Spinal cord (tissue), 10 donors: ENCODE results near the gene STN1. TPM values are rescaled to one million over a fixed set of nuclear protein-coding genes. Genes with fewer than 3 reads are reported as not detected.

Experiments used
- DNase-seq, 6 donors: peaks; one replicate each; pipeline versions ENCODE4 v3.0.0 to v3.0.0-alpha.2; 2013 to 2015; ENCODE audit warnings: low spot score in 6 of 6, low read depth in 4 of 6
- H3K27ac ChIP-seq: one replicate; pipeline ENCODE4 v1.5.1; 2013; ENCODE audit warnings: low read depth, low read length, control low read depth
- H3K27me3 ChIP-seq: one replicate; pipeline ENCODE4 v1.6.1; 2013; ENCODE audit warnings: low read length; ENCODE audit not compliant: control insufficient read depth, insufficient read depth
- H3K36me3 ChIP-seq: one replicate; pipeline ENCODE4 v1.6.1; 2013; ENCODE audit warnings: low read length; ENCODE audit not compliant: control insufficient read depth, insufficient read depth
- H3K4me1 ChIP-seq: one replicate; pipeline ENCODE4 v1.6.1; 2013; ENCODE audit warnings: low read length; ENCODE audit not compliant: control insufficient read depth, insufficient read depth
- H3K4me3 ChIP-seq: one replicate; pipeline ENCODE4 v1.5.1; 2013; ENCODE audit warnings: low read depth, low read length, control low read depth
- H3K9me3 ChIP-seq: one replicate; pipeline ENCODE4 v1.6.1; 2013; ENCODE audit warnings: low read length; ENCODE audit not compliant: control insufficient read depth, insufficient read depth
- WGBS: methylation state at CpG from one replicate; pipeline ENCODE4 v1.1.5; 2013; ENCODE audit warnings: missing lambda C conversion rate; ENCODE audit not compliant: insufficient coverage; 5-methylcytosine and 5-hydroxymethylcytosine counted together
- long read RNA-seq, 4 donors: transcript quantifications; one replicate each; lab custom pipeline, GENCODE V29; 2026
- polyA plus RNA-seq, 2 donors: library from polyadenylated mRNA; unstranded; fragments of 120-200 nt; gene quantifications; one replicate each; pipeline ENCODE4 v1.2.1, GENCODE V29; 2013; ENCODE audit not compliant: insufficient read length in 2 of 2
- total RNA-seq, 2 donors: library from RNA; depleted of rRNA in 1 of 2; stranded (reverse); fragments of 120-200 nt in 1 of 2; fragments of >200 nt in 1 of 2; gene quantifications; one replicate each; pipeline versions ENCODE4 v1.2.3 to v1.2.4, GENCODE V29; 2013 to 2014
- donor health status: healthy.

The STN1 gene
- total RNA-seq (10 to 100 TPM; 21.9 to 30.9 TPM), polyA plus RNA-seq (10 to 100 TPM; 12.7 to 13.5 TPM)
- long read RNA-seq, donor 1, partial matches to known transcripts = 0 of 6 reads
- long read RNA-seq, donor 1, other reads (novel, unspliced or antisense) = 0 of 6 reads
- long read RNA-seq, donor 2, partial matches to known transcripts = 0 of 1 reads
- long read RNA-seq, donor 2, other reads (novel, unspliced or antisense) = 0 of 1 reads
- long read RNA-seq, donor 3, partial matches to known transcripts = 0 of 2 reads
- long read RNA-seq, donor 3, other reads (novel, unspliced or antisense) = 0 of 2 reads
- long read RNA-seq, donor 4, transcript STN1-201 (10 exons, 1,417 nt) = major isoform, 5 of 7 reads
- long read RNA-seq, donor 4, partial matches to known transcripts = 0 of 7 reads
- long read RNA-seq, donor 4, other reads (novel, unspliced or antisense) = 0 of 7 reads

GRCh38 chr10:103918053-103918846 is at the start of gene STN1:
TSS of gene STN1 (minus strand) at chr10:103918184. CDS start at chr10:103917594, 590 bp downstream.
- H3K4me3 ChIP-seq = peak within 1 kb of the TSS; percentile 87
- DNase-seq = peak; percentile 68 to 98 (median 86)
- WGBS = under 1% methylated on average over 41 of the region's 53 CpGs
- H3K4me1 ChIP-seq = peaks cover 10% of the 10 kb centered on the region
- no peaks in the 10 kb centered on the region for H3K36me3 ChIP-seq
- peak within 1 kb of the TSS; percentile 94 for H3K27ac ChIP-seq
- no peaks in the 10 kb centered on the region for H3K27me3 ChIP-seq
- no peaks in the 10 kb centered on the region for H3K9me3 ChIP-seq

DNA sequence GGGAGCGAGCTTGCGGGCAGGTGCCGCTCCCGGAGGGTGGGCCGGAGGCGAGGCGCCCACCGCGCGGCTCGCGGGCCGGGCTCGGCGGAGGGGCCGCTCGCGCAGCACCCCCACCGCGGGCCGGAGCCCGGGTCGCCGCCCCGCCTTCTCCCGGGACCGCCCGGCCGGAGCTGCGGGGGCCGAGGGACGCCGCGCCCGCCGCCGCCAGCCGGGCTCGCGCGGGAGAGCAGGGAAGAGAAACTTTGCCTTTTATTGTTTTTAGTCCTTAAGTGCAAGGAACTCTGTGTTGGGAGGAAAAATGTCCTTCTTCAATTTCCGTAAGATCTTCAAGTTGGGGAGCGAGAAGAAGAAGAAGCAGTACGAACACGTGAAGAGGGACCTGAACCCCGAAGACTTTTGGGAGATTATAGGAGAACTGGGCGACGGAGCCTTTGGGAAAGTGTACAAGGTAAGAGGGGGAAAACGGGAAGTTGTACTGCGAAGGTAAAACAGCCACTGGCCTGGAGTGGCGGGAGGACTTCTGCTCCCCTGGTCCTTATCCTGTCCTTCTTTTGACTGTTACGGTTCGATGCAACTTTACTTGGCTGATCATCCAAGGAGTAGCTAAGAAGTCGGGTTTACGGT is 49.6 kb upstream of the STN1 start:
- peak in 3 of 6 donors; percentile 35 to 63 (median 55) for DNase-seq
- WGBS = 2% methylated on average over 55 of the region's 55 CpGs
- H3K9me3 ChIP-seq = no peaks in the 10 kb centered on the region

GRCh38 chr10:103966671-103967447 is 48.9 kb upstream of the STN1 start, which contains the start of gene SLK:
TSS of gene SLK (plus strand) at chr10:103967140. CDS start at chr10:103967746, 606 bp downstream.
- WGBS = under 1% methylated on average over 92 of the region's 92 CpGs

More for the DNA sequence above, 49.6 kb upstream of the STN1 start:
- Histone ChIP-seq H3K4me1 (peaks cover 11% of the 10 kb centered on the region), H3K27me3 (no peaks in the 10 kb centered on the region), H3K4me3 (peak overlapping the region; percentile 73), H3K36me3 (no peaks in the 10 kb centered on the region), H3K27ac (peak overlapping the region; percentile 81)

DNA sequence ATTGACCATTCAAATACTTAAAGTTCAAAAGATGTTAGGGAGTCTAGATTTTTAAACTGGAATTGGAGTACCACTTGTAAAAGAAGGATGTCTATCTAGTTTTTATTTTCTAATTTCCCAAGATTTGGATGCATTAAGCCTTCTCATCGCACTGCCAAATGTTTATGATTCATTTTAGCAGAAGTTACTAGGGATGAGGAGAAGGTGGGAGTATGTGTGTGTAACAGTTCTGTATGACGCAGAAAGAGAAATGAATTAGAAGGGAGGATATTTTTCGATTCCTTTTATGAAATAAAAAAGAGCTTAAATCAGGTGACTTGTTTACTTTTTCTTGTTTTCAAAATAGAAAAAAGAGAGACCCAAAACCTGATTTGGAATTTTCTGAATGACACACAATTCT is 42.1 kb upstream of the STN1 start:
- Histone ChIP-seq H3K4me1 (no peaks in the 10 kb centered on the region), H3K27ac (no peak overlapping the region), H3K36me3 (no peaks in the 10 kb centered on the region), H3K9me3 (no peaks in the 10 kb centered on the region), H3K4me3 (no peak overlapping the region), H3K27me3 (no peaks in the 10 kb centered on the region)
- no peak for DNase-seq
- 100% methylated on average over 1 of the region's 3 CpGs for WGBS

More at GRCh38 chr10:103966671-103967447, 48.9 kb upstream of the STN1 start, which contains the start of gene SLK:
- H3K36me3 ChIP-seq = no peaks in the 10 kb centered on the region
- H3K4me3 ChIP-seq = peak within 1 kb of the TSS; percentile 73
- DNase-seq = peak; percentile 78 to 96 (median 84)
- H3K27me3 ChIP-seq = no peaks in the 10 kb centered on the region
- no peaks in the 10 kb centered on the region for H3K9me3 ChIP-seq
- peak within 1 kb of the TSS; percentile 93 for H3K27ac ChIP-seq
- peaks cover 11% of the 10 kb centered on the region for H3K4me1 ChIP-seq

- no CpG with 5 or more reads among the region's 2 CpGs for WGBS
- Histone ChIP-seq H3K27me3 (no peaks in the 10 kb centered on the region), H3K36me3 (no peaks in the 10 kb centered on the region), H3K4me3 (no peak overlapping the region), H3K4me1 (no peaks in the 10 kb centered on the region), H3K9me3 (no peaks in the 10 kb centered on the region), H3K27ac (no peak overlapping the region)
- DNase-seq = no peak
These were observed 41.0 kb upstream of the STN1 start for GRCh38 chr10:103958996-103959395.

GRCh38 chr10:103954543-103954942 is 36.6 kb upstream of the STN1 start:
- Histone ChIP-seq H3K27ac (no peak overlapping the region), H3K27me3 (no peaks in the 10 kb centered on the region), H3K4me1 (no peaks in the 10 kb centered on the region), H3K4me3 (no peak overlapping the region), H3K9me3 (no peaks in the 10 kb centered on the region), H3K36me3 (no peaks in the 10 kb centered on the region)
- WGBS = no CpG with 5 or more reads among the region's 1 CpG
- no peak for DNase-seq

- H3K4me3 ChIP-seq = no peak overlapping the region
- H3K36me3 ChIP-seq = no peaks in the 10 kb centered on the region
- DNase-seq = no peak
- H3K4me1 ChIP-seq = no peaks in the 10 kb centered on the region
- no peaks in the 10 kb centered on the region for H3K9me3 ChIP-seq
- no peak overlapping the region for H3K27ac ChIP-seq
- WGBS = no CpG with 5 or more reads among the region's 4 CpGs
- H3K27me3 ChIP-seq = no peaks in the 10 kb centered on the region
These were observed 34.0 kb upstream of the STN1 start for GRCh38 chr10:103951942-103952341.

GRCh38 chr10:103951183-103951582 is 33.2 kb upstream of the STN1 start:
- no peak for DNase-seq
- Histone ChIP-seq H3K36me3 (no peaks in the 10 kb centered on the region), H3K9me3 (no peaks in the 10 kb centered on the region), H3K4me3 (no peak overlapping the region), H3K4me1 (no peaks in the 10 kb centered on the region), H3K27me3 (no peaks in the 10 kb centered on the region), H3K27ac (no peak overlapping the region)
- WGBS = 44% methylated on average over 2 of the region's 2 CpGs

GRCh38 chr10:103949728-103950127 is 31.7 kb upstream of the STN1 start:
- 90% methylated on average over 2 of the region's 4 CpGs for WGBS
- no peaks in the 10 kb centered on the region for H3K4me1 ChIP-seq
- H3K27me3 ChIP-seq = no peaks in the 10 kb centered on the region
- no peak overlapping the region for H3K27ac ChIP-seq
- no peak overlapping the region for H3K4me3 ChIP-seq
- no peaks in the 10 kb centered on the region for H3K9me3 ChIP-seq
- no peak for DNase-seq
- H3K36me3 ChIP-seq = no peaks in the 10 kb centered on the region
